Measurements from ENCODE around the gene TOX2.

TOX2 gene

GRCh38 chr20:44065401-44066340 lies 151.0 kb downstream of the TOX2 start:
- no peak for ATAC-seq

GRCh38 chr20:44066645-44067606 lies 152.3 kb downstream of the TOX2 start:
- ATAC-seq, result no peak

GRCh38 chr20:44067650-44068081 lies 153.0 kb downstream of the TOX2 start:
- ATAC-seq, result no peak

GRCh38 chr20:44068316-44069201 lies 153.9 kb downstream of the TOX2 start:
- peak; percentile 17 to 31 for ATAC-seq

- peak; percentile 68 to 75 for ATAC-seq
Observed at GRCh38 chr20:44069203-44070011, 154.8 kb downstream of the TOX2 start.

- ATAC-seq, result peak; percentile 7 to 28
Observed at GRCh38 chr20:44070139-44070900, 155.7 kb downstream of the TOX2 start.

GRCh38 chr20:44071057-44071456 lies 156.4 kb downstream of the TOX2 start:
- no peak for ATAC-seq

GRCh38 chr20:44071526-44072111 lies 157.0 kb downstream of the TOX2 start:
- ATAC-seq, result no peak

- no peak for ATAC-seq
Observed at GRCh38 chr20:44072384-44072783, 157.7 kb downstream of the TOX2 start.

GRCh38 chr20:44073011-44073674 lies 158.5 kb downstream of the TOX2 start:
- ATAC-seq, result no peak

GRCh38 chr20:44073675-44074071 lies 159.0 kb downstream of the TOX2 start:
- ATAC-seq, result no peak

- peak in 1 of 2 donors; percentile 23 for ATAC-seq
Observed at GRCh38 chr20:44074252-44075151, 159.8 kb downstream of the TOX2 start.

GRCh38 chr20:44075191-44075949 lies 160.7 kb downstream of the TOX2 start:
- ATAC-seq, result no peak

- no peak for ATAC-seq
Observed at GRCh38 chr20:44075950-44076232, 161.2 kb downstream of the TOX2 start.

- no peak for ATAC-seq
Observed at GRCh38 chr20:44079291-44079690, 164.6 kb downstream of the TOX2 start.

GRCh38 chr20:44080064-44080463 lies 165.4 kb downstream of the TOX2 start:
- ATAC-seq, result no peak

- peak; percentile 93 to 97 for ATAC-seq
Observed at GRCh38 chr20:44080646-44081267, 166.1 kb downstream of the TOX2 start.

Measured in activated CD4-positive, CD25-positive, alpha-beta regulatory T cell treated with anti-CD3 and anti-CD28 coated beads, Interleukin-2, amount 50 U/mL, for 24 hours (primary cell).